ENCODE data around the gene LAMB4. TPM values are rescaled to one million over a fixed set of nuclear protein-coding genes. Genes with fewer than 3 reads are reported as not detected.

Gene LAMB4
- polyA plus RNA-seq, 2 of the 4 experiments (the other 2 are of a cell fraction), result 0.13 to 0.19 TPM

DNA sequence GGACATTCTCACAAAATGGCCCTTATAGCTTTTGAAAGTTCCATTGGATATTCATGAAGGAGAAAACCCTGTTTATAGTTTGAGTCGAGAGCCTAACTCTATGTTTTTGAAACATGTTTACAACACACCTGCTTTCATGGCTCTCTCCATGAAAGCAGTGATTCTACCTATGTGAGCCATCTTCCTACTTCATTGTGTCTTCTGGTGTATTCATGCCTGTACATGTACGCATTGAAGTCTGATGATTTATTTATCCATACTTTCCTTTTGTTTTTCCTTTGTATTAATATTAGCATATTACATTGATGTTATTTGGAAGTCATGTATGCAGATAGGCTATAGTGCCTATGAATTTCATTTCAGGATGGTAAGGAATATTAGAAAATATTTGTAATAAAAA, 58.0 kb downstream of the LAMB4 start:
- Histone ChIP-seq H3K4me3 (no peak overlapping the region), H3K4me2 (no peak overlapping the region), H3K27ac (no peak overlapping the region), H3K9me3 (no peaks in the 10 kb centered on the region), H3K4me1 (no peaks in the 10 kb centered on the region)
- DNase-seq (ENCODE audit: low read depth in 1 of 2, low spot score in 1 of 2) (no peak), FAIRE-seq (no peak), ATAC-seq (no peak)
- ChIA-PET CTCF (interaction anchor here (1.6 kb wide), 1 partner anchor 16 kb away, joined by 3 read pairs; no protein-coding TSS in a partner anchor), POLR2A (no interaction called here)
- TF ChIP-seq CBX8 (IDR thresholded peaks at IDR 0.05) (no peak), FOSL2 (IDR thresholded peaks at IDR 0.05) (no peak), FOSL2 (CRISPR knock-in tag; IDR thresholded peaks at IDR 0.05) (no peak), BHLHE40 (IDR thresholded peaks at IDR 0.05; ENCODE audit: low read depth, low read length) (no peak), HEYL (CRISPR knock-in tag; IDR thresholded peaks at IDR 0.05) (no peak), ZFP36 (IDR thresholded peaks at IDR 0.05; ENCODE audit: borderline replicate concordance, partially characterized antibody) (no peak), GATA3 (IDR thresholded peaks at IDR 0.05; ENCODE audit: borderline replicate concordance) (no peak), SREBF2 (IDR thresholded peaks at IDR 0.05) (no peak), KDM1A (IDR thresholded peaks at IDR 0.05; ENCODE audit: low read depth) (no peak), MAZ (IDR thresholded peaks at IDR 0.05; ENCODE audit: borderline replicate concordance, low read depth, low read length) (no peak), RARB (CRISPR knock-in tag; IDR thresholded peaks at IDR 0.05) (no peak), TFCP2L1 (CRISPR knock-in tag; IDR thresholded peaks at IDR 0.05) (no peak)
- TF ChIP-seq, protein P1, sequence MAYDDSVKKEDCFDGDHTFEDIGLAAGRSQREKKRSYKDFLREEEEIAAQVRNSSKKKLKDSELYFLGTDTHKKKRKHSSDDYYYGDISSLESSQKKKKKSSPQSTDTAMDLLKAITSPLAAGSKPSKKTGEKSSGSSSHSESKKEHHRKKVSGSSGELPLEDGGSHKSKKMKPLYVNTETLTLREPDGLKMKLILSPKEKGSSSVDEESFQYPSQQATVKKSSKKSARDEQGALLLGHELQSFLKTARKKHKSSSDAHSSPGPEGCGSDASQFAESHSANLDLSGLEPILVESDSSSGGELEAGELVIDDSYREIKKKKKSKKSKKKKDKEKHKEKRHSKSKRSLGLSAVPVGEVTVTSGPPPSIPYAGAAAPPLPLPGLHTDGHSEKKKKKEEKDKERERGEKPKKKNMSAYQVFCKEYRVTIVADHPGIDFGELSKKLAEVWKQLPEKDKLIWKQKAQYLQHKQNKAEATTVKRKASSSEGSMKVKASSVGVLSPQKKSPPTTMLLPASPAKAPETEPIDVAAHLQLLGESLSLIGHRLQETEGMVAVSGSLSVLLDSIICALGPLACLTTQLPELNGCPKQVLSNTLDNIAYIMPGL (CRISPR knock-in tag; IDR thresholded peaks at IDR 0.05; ENCODE audit: borderline replicate concordance), result no peak
- TF ChIP-seq, protein P2, sequence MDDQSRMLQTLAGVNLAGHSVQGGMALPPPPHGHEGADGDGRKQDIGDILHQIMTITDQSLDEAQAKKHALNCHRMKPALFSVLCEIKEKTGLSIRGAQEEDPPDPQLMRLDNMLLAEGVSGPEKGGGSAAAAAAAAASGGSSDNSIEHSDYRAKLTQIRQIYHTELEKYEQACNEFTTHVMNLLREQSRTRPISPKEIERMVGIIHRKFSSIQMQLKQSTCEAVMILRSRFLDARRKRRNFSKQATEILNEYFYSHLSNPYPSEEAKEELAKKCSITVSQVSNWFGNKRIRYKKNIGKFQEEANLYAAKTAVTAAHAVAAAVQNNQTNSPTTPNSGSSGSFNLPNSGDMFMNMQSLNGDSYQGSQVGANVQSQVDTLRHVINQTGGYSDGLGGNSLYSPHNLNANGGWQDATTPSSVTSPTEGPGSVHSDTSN (IDR thresholded peaks at IDR 0.05), result no peak
- TF ChIP-seq, protein P3, sequence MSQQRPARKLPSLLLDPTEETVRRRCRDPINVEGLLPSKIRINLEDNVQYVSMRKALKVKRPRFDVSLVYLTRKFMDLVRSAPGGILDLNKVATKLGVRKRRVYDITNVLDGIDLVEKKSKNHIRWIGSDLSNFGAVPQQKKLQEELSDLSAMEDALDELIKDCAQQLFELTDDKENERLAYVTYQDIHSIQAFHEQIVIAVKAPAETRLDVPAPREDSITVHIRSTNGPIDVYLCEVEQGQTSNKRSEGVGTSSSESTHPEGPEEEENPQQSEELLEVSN (IDR thresholded peaks at IDR 0.05; ENCODE audit: borderline replicate concordance, low read depth), result no peak
- TF ChIP-seq, protein P4, sequence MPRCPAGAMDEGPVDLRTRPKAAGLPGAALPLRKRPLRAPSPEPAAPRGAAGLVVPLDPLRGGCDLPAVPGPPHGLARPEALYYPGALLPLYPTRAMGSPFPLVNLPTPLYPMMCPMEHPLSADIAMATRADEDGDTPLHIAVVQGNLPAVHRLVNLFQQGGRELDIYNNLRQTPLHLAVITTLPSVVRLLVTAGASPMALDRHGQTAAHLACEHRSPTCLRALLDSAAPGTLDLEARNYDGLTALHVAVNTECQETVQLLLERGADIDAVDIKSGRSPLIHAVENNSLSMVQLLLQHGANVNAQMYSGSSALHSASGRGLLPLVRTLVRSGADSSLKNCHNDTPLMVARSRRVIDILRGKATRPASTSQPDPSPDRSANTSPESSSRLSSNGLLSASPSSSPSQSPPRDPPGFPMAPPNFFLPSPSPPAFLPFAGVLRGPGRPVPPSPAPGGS (IDR thresholded peaks at IDR 0.05), result no peak
- TF ChIP-seq, protein P5, sequence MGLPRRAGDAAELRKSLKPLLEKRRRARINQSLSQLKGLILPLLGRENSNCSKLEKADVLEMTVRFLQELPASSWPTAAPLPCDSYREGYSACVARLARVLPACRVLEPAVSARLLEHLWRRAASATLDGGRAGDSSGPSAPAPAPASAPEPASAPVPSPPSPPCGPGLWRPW (IDR thresholded peaks at IDR 0.05), result no peak
- 87% methylated on average over 2 of the region's 2 CpGs for WGBS (ENCODE audit: missing lambda C conversion rate)

DNA sequence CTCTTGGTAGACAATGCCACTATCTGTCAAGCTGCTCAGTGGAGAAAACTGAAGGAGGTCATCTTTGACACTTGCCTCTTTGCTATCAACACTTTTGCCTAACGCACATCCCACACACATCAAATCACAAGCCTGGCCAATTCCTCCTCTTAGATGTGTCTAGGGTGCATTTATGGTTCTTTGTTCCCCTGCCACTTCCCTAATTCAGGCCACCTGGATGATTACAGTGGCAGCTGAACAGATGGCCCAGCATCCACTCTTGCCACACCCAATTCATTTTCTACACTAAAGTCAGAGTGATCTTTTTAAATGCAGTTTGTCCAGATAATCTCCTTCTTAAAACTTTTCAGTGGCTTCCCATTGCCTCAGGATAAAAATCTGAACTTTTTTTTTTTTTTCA, 58.6 kb downstream of the LAMB4 start:
- no peak for FAIRE-seq
- Histone ChIP-seq H3K4me2 (no peak overlapping the region), H3K4me3 (no peak overlapping the region), H3K27ac (no peak overlapping the region), H3K9me3 (no peaks in the 10 kb centered on the region), H3K4me1 (no peaks in the 10 kb centered on the region)
- 90% methylated on average over 1 of the region's 1 CpG for WGBS (ENCODE audit: missing lambda C conversion rate)
- CTCF ChIA-PET, result interaction anchor here (0.7 kb wide), 1 partner anchor 290 kb away, joined by 4 read pairs; no protein-coding TSS in a partner anchor
- DNase-seq (ENCODE audit: low read depth in 1 of 2, low spot score in 1 of 2), result no peak
- no peak for ATAC-seq
- POLR2A ChIA-PET, result no interaction called here
- no peak for TF ChIP-seq EP300 (IDR thresholded peaks at IDR 0.05)
- no peak for TF ChIP-seq KDM5A (IDR thresholded peaks at IDR 0.05)
- no peak for TF ChIP-seq ESRRA (IDR thresholded peaks at IDR 0.05; ENCODE audit: borderline replicate concordance, low read length)
- TF ChIP-seq JUN (IDR thresholded peaks at IDR 0.05), result no peak
- no peak for TF ChIP-seq ZC3H11A (IDR thresholded peaks at IDR 0.05)
- no peak for TF ChIP-seq PHF8 (IDR thresholded peaks at IDR 0.05; ENCODE audit: borderline replicate concordance, low read depth)
- no peak for TF ChIP-seq GATA3 (IDR thresholded peaks at IDR 0.05; ENCODE audit: borderline replicate concordance)
- TF ChIP-seq, protein P6, sequence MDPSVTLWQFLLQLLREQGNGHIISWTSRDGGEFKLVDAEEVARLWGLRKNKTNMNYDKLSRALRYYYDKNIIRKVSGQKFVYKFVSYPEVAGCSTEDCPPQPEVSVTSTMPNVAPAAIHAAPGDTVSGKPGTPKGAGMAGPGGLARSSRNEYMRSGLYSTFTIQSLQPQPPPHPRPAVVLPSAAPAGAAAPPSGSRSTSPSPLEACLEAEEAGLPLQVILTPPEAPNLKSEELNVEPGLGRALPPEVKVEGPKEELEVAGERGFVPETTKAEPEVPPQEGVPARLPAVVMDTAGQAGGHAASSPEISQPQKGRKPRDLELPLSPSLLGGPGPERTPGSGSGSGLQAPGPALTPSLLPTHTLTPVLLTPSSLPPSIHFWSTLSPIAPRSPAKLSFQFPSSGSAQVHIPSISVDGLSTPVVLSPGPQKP (IDR thresholded peaks at IDR 0.05; ENCODE audit: low read depth, low read length), result no peak

Data from A549 (cell line).